WTC11 (cell line): Measurements from ENCODE around the gene STIMATE. TPM values are rescaled to one million over a fixed set of nuclear protein-coding genes. Genes with fewer than 3 reads are reported as not detected.

Experiments
- ATAC-seq: fragments of 200-7000 bp; cut with Tn5 transposase; 2 replicates; pipeline ENCODE4 v1.10.0; 2021; ENCODE audit warnings: mild to moderate bottlenecking, moderate library complexity
- CTCF ChIA-PET: fragments of 300-600 bp; sonication (Branson Sonifier 250); formaldehyde crosslinking; loops from one replicate; lab custom pipeline; 2021; ENCODE audit warnings: antibody characterized with exemption; lab: Charles Lee
- POLR2A ChIA-PET: fragments of 350-600 bp; sonication (Branson Sonifier 250); formaldehyde crosslinking; loops from one replicate; lab custom pipeline; 2021; ENCODE audit warnings: antibody characterized with exemption; lab: Charles Lee
- DNase-seq: peaks from one replicate; pipeline ENCODE4 v3.0.0; 2021; ENCODE audit warnings: low spot score
- H3K27ac Mint-ChIP-seq: 2 replicates; pipeline ENCODE4 v1.8.0; 2021; ENCODE audit warnings: mixed read lengths
- H3K27me3 Mint-ChIP-seq: 2 replicates; pipeline ENCODE4 v1.8.0; 2021; ENCODE audit warnings: low read depth, mild to moderate bottlenecking, moderate library complexity, mixed read lengths
- H3K36me3 Mint-ChIP-seq: 2 replicates; pipeline ENCODE4 v1.8.0; 2021; ENCODE audit warnings: mixed read lengths
- H3K4me1 Mint-ChIP-seq: 2 replicates; pipeline ENCODE4 v1.8.0; 2022; ENCODE audit warnings: mixed read lengths
- H3K4me3 Mint-ChIP-seq: 2 replicates; pipeline ENCODE4 v1.8.0; 2021; ENCODE audit warnings: mild to moderate bottlenecking, moderate library complexity, mixed read lengths
- H3K9me3 Mint-ChIP-seq: 2 replicates; pipeline ENCODE4 v1.8.0; 2021; ENCODE audit warnings: mixed read lengths
- CBFB ChIP-seq: sonication (generic); formaldehyde crosslinking; IDR thresholded peaks from 2 replicates; pipeline ENCODE4 v1.8.1; 2022; ENCODE audit warnings: mild to moderate bottlenecking, low read depth, missing genetic modification reagents
- CTCF ChIP-seq: fragments of 200-600 bp; IDR thresholded peaks from 2 replicates; pipeline ENCODE4 v1.8.0; 2022; ENCODE audit warnings: antibody characterized with exemption
- ELF4 ChIP-seq: sonication (generic); formaldehyde crosslinking; IDR thresholded peaks from 2 replicates; pipeline ENCODE4 v1.8.1; 2022; ENCODE audit warnings: low read depth, mild to moderate bottlenecking, moderate library complexity, missing genetic modification reagents
- EMX1 ChIP-seq: fragments of 250-450 bp; sonication (Bioruptor Pico); IDR thresholded peaks from 2 replicates; pipeline ENCODE4 v1.8.0; 2021; ENCODE audit warnings: mild to moderate bottlenecking
- ESRRA ChIP-seq: sonication (generic); formaldehyde crosslinking; IDR thresholded peaks from 2 replicates; pipeline ENCODE4 v1.8.1; 2022; ENCODE audit warnings: mild to moderate bottlenecking, missing genetic modification reagents, borderline replicate concordance
- FOXK1 ChIP-seq: sonication (generic); formaldehyde crosslinking; IDR thresholded peaks from 2 replicates; pipeline ENCODE4 v1.8.0; 2022; ENCODE audit warnings: mild to moderate bottlenecking, moderate library complexity, missing genetic modification reagents
- HMGA2 ChIP-seq: fragments of 250-450 bp; sonication (Bioruptor Pico); IDR thresholded peaks from 2 replicates; pipeline ENCODE4 v1.4.0; 2021; ENCODE audit warnings: mild to moderate bottlenecking, moderate library complexity
- MYBL2 ChIP-seq: sonication (generic); formaldehyde crosslinking; IDR thresholded peaks from 2 replicates; pipeline ENCODE4 v1.8.1; 2023; ENCODE audit warnings: mild to moderate bottlenecking, moderate library complexity, missing genetic modification reagents
- NFE2L1 ChIP-seq: sonication (generic); formaldehyde crosslinking; IDR thresholded peaks from 2 replicates; pipeline ENCODE4 v1.8.1; 2023; ENCODE audit warnings: missing genetic modification reagents
- PRRX2 ChIP-seq: fragments of 250-450 bp; sonication (Bioruptor Pico); IDR thresholded peaks from 2 replicates; pipeline ENCODE4 v1.8.0; 2021; ENCODE audit warnings: mild to moderate bottlenecking
- RORB ChIP-seq: fragments of 250-450 bp; sonication (Bioruptor Pico); IDR thresholded peaks from 2 replicates; pipeline ENCODE4 v1.9.0; 2021; ENCODE audit warnings: mild to moderate bottlenecking
- STAT6 ChIP-seq: sonication (generic); formaldehyde crosslinking; conservative IDR thresholded peaks from 2 replicates; pipeline ENCODE4 v1.8.1; 2023; ENCODE audit warnings: mild to moderate bottlenecking, low read depth, missing genetic modification reagents, moderate library complexity
- TEAD1 ChIP-seq: sonication (generic); formaldehyde crosslinking; IDR thresholded peaks from 2 replicates; pipeline ENCODE4 v1.8.0; 2022; ENCODE audit warnings: mild to moderate bottlenecking, missing genetic modification reagents
- TP53 ChIP-seq: sonication (generic); formaldehyde crosslinking; IDR thresholded peaks from 2 replicates; pipeline ENCODE4 v1.8.1; 2023; ENCODE audit warnings: mild to moderate bottlenecking, missing genetic modification reagents
- ZNF512 ChIP-seq: sonication (generic); formaldehyde crosslinking; IDR thresholded peaks from 2 replicates; pipeline ENCODE4 v1.8.1; 2022; ENCODE audit warnings: missing genetic modification reagents, borderline replicate concordance
- total RNA-seq: library from RNA; stranded (reverse); gene quantifications from 3 replicates; pipeline ENCODE4 v1.2.3, GENCODE V29; 2021
- TF ChIP-seq, protein P1 (sequence below): sonication (generic); formaldehyde crosslinking; conservative IDR thresholded peaks from 2 replicates; pipeline ENCODE4 v1.8.1; 2022; ENCODE audit warnings: mild to moderate bottlenecking, missing genetic modification reagents
- TF ChIP-seq, protein P2 (sequence below): sonication (generic); formaldehyde crosslinking; IDR thresholded peaks from 2 replicates; pipeline ENCODE4 v1.8.1; 2023; ENCODE audit warnings: mild to moderate bottlenecking, missing genetic modification reagents
- TF ChIP-seq, protein P3 (sequence below): sonication (generic); formaldehyde crosslinking; IDR thresholded peaks from 2 replicates; pipeline ENCODE4 v1.8.0; 2022; ENCODE audit warnings: mild to moderate bottlenecking, missing genetic modification reagents

STIMATE gene
- total RNA-seq, 1 experiment from 2014 or later, result 35.5 TPM

DNA sequence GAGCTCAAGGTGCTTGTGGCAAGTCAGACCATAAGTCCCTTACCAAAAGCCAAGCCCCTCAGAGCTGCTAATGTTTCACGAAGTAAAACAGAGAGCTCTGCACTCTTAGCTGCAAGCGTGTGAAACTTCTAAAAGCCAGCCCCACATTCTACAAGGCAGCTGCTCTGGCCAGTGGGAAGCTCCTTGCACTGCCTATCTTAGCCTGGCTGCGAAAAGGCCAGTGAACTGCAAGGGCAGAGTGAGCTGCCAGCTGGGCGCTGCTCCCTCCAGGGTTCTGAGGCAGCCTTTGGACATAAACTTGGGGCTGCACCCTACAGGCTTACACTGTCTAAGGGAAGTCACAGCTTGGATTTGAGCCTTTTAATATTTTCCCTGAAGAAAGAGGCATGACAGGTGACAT lies 60.4 kb downstream of the STIMATE start:
- ATAC-seq (no peak), DNase-seq (no peak)
- ChIA-PET POLR2A (no interaction called here), CTCF (interaction anchor here (0.8 to 1.5 kb wide), 4 partner anchors 14 to 45 kb away, joined by 4 to 10 read pairs (median 6); no protein-coding TSS in a partner anchor)
- no peak overlapping the region for H3K27ac Mint-ChIP-seq
- H3K4me1 Mint-ChIP-seq, result peaks cover 5% of the 10 kb centered on the region; the same call in 1 of the 2 replicates
- no peak overlapping the region for H3K4me3 Mint-ChIP-seq
- no peaks in the 10 kb centered on the region for H3K9me3 Mint-ChIP-seq
- TF ChIP-seq, protein P1, sequence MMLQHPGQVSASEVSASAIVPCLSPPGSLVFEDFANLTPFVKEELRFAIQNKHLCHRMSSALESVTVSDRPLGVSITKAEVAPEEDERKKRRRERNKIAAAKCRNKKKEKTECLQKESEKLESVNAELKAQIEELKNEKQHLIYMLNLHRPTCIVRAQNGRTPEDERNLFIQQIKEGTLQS, result no peak
- TF ChIP-seq EMX1 (CRISPR knock-in tag), result no peak
- no peak for TF ChIP-seq CBFB (CRISPR knock-in tag)
- no peak for TF ChIP-seq MYBL2 (CRISPR knock-in tag)
- H3K36me3 Mint-ChIP-seq, result peaks cover 8% of the 10 kb centered on the region
- no peaks in the 10 kb centered on the region for H3K27me3 Mint-ChIP-seq

DNA sequence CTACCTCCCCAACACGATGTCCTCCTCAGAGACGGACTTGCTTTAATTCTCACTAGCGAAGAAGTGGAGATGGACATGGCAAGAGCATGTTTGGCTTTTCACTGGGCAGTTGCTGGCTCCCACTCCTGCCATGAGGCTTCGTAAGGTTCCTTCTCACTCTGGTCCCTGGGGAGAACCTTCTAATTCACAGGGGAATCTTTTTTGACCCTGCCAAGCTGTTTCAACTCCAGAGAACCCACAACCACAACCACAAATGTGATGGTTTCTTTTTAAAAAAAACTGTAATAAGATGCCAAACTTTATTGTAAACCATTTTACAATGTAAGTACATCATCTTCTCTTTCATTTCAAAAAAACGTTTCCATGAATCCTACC lies 60.9 kb downstream of the STIMATE start:
- Mint-ChIP-seq H3K36me3 (peaks cover 6% of the 10 kb centered on the region), H3K4me1 (peaks cover 5% of the 10 kb centered on the region; the same call in 1 of the 2 replicates), H3K9me3 (no peaks in the 10 kb centered on the region), H3K4me3 (no peak overlapping the region), H3K27me3 (no peaks in the 10 kb centered on the region), H3K27ac (no peak overlapping the region)
- ChIA-PET POLR2A (no interaction called here), CTCF (interaction anchor here (0.8 to 1.5 kb wide), 4 partner anchors 15 to 44 kb away, joined by 4 to 10 read pairs (median 6); no protein-coding TSS in a partner anchor)
- TF ChIP-seq TP53 (CRISPR knock-in tag), result no peak
- TF ChIP-seq ZNF512 (CRISPR knock-in tag), result no peak
- TF ChIP-seq CBFB (CRISPR knock-in tag), result no peak
- TF ChIP-seq TEAD1 (CRISPR knock-in tag), result no peak
- no peak for TF ChIP-seq ESRRA (CRISPR knock-in tag)
- TF ChIP-seq CTCF, result no peak
- no peak for TF ChIP-seq RORB (CRISPR knock-in tag)
- TF ChIP-seq NFE2L1, result no peak
- TF ChIP-seq FOXK1 (CRISPR knock-in tag), result no peak
- TF ChIP-seq ELF4 (CRISPR knock-in tag), result no peak
- TF ChIP-seq HMGA2 (CRISPR knock-in tag), result no peak
- TF ChIP-seq PRRX2 (CRISPR knock-in tag), result no peak
- TF ChIP-seq, protein P2, sequence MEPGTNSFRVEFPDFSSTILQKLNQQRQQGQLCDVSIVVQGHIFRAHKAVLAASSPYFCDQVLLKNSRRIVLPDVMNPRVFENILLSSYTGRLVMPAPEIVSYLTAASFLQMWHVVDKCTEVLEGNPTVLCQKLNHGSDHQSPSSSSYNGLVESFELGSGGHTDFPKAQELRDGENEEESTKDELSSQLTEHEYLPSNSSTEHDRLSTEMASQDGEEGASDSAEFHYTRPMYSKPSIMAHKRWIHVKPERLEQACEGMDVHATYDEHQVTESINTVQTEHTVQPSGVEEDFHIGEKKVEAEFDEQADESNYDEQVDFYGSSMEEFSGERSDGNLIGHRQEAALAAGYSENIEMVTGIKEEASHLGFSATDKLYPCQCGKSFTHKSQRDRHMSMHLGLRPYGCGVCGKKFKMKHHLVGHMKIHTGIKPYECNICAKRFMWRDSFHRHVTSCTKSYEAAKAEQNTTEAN (CRISPR knock-in tag), result no peak
- TF ChIP-seq, protein P3, sequence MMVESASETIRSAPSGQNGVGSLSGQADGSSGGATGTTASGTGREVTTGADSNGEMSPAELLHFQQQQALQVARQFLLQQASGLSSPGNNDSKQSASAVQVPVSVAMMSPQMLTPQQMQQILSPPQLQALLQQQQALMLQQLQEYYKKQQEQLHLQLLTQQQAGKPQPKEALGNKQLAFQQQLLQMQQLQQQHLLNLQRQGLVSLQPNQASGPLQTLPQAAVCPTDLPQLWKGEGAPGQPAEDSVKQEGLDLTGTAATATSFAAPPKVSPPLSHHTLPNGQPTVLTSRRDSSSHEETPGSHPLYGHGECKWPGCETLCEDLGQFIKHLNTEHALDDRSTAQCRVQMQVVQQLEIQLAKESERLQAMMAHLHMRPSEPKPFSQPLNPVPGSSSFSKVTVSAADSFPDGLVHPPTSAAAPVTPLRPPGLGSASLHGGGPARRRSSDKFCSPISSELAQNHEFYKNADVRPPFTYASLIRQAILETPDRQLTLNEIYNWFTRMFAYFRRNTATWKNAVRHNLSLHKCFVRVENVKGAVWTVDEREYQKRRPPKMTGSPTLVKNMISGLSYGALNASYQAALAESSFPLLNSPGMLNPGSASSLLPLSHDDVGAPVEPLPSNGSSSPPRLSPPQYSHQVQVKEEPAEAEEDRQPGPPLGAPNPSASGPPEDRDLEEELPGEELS (CRISPR knock-in tag), result no peak
- no peak for TF ChIP-seq STAT6 (CRISPR knock-in tag)
- TF ChIP-seq EMX1 (CRISPR knock-in tag), result no peak
- DNase-seq (no peak), ATAC-seq (no peak)
